Rectal smooth muscle tissue (tissue), 1 donor: ENCODE results near the gene SHC1.

Source experiments
- H3K27ac ChIP-seq: one replicate; pipeline ENCODE4 v1.7.0; 2013; ENCODE audit warnings: low read depth, low read length, inconsistent platforms
- H3K27me3 ChIP-seq: one replicate; pipeline ENCODE4 v1.7.0; 2013; ENCODE audit warnings: low read length; ENCODE audit not compliant: control insufficient read depth, insufficient read depth
- H3K36me3 ChIP-seq: one replicate; pipeline ENCODE4 v1.7.0; 2013; ENCODE audit warnings: low read length; ENCODE audit not compliant: control insufficient read depth, insufficient read depth
- H3K4me1 ChIP-seq: one replicate; pipeline ENCODE4 v1.7.0; 2013; ENCODE audit warnings: low read length; ENCODE audit not compliant: control insufficient read depth, insufficient read depth
- H3K4me3 ChIP-seq: one replicate; pipeline ENCODE4 v1.7.0; 2013; ENCODE audit warnings: low read length
- H3K9ac ChIP-seq: one replicate; pipeline ENCODE4 v1.7.0; 2013; ENCODE audit warnings: low read length

Gene SHC1

DNA sequence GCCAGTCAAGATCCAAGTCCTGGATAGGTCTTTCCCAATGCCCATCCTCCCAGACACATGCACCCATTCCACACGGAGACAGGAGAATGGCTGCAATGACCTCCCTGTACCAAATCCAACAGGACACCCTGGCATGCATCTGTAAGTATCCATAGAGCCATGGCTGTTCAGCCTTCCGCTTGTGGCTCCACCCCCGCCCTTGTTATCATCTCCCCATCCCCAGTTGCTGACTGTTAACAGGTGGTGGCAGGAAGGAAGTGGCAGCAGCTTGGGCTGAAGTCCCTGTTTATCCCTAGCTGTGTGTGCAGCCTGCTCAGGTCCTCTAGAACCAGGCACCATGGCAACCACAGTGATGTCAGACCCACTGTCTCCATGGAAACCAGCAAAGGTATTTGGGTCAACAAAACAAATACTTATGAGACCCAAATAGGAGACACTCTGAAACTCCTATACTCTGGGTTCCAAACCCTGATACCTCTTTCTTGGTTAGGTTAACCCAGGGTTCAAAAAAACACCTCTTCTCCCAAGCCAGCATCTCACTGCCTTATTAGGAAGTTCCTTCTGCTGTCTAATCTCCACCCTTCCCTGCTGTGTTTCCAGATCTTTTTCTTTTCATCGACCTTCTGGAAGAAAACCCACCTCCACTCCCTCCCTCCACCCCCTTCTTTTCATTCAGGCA is 15.4 kb downstream of the SHC1 start:
- Histone ChIP-seq H3K4me1 (peaks cover 25% of the 10 kb centered on the region), H3K27me3 (no peaks in the 10 kb centered on the region), H3K27ac (peak overlapping the region; percentile 87), H3K36me3 (peaks cover 15% of the 10 kb centered on the region), H3K4me3 (peak overlapping the region; percentile 93), H3K9ac (peak overlapping the region; percentile 46)

GRCh38 chr1:154954541-154954940 is 16.0 kb downstream of the SHC1 start:
- H3K4me1 ChIP-seq = peaks cover 25% of the 10 kb centered on the region
- H3K36me3 ChIP-seq = peaks cover 15% of the 10 kb centered on the region
- peak overlapping the region; percentile 93 for H3K4me3 ChIP-seq
- no peak overlapping the region for H3K27ac ChIP-seq
- no peaks in the 10 kb centered on the region for H3K27me3 ChIP-seq
- peak overlapping the region; percentile 0 for H3K9ac ChIP-seq

GRCh38 chr1:154953611-154954038 is 16.9 kb downstream of the SHC1 start:
- Histone ChIP-seq H3K27ac (no peak overlapping the region), H3K4me3 (peak overlapping the region; percentile 30), H3K4me1 (peaks cover 25% of the 10 kb centered on the region), H3K9ac (no peak overlapping the region), H3K36me3 (peaks cover 14% of the 10 kb centered on the region), H3K27me3 (no peaks in the 10 kb centered on the region)

DNA sequence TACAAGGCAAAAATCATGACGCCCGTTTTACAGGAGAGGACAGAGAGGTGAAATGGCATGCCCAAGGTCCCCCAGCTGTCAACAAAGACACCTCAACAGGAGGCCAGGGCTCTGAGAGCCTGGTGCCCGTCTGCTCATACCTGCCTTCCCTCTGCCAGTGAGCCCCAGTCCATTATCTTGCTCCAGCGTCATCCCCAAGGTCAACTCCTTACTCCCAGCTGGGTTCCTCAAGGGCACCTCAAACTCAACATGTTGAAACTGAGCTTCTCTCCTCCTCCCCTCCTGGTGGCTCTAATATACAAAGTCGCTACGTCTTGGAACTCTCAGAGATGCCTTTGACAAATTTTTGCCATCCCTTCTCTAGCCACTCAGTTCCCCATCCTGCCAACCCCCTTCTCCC is 17.9 kb downstream of the SHC1 start:
- Histone ChIP-seq H3K27me3 (no peaks in the 10 kb centered on the region), H3K9ac (no peak overlapping the region), H3K4me3 (peak overlapping the region; percentile 5), H3K4me1 (peaks cover 25% of the 10 kb centered on the region), H3K36me3 (peaks cover 18% of the 10 kb centered on the region), H3K27ac (no peak overlapping the region)

DNA sequence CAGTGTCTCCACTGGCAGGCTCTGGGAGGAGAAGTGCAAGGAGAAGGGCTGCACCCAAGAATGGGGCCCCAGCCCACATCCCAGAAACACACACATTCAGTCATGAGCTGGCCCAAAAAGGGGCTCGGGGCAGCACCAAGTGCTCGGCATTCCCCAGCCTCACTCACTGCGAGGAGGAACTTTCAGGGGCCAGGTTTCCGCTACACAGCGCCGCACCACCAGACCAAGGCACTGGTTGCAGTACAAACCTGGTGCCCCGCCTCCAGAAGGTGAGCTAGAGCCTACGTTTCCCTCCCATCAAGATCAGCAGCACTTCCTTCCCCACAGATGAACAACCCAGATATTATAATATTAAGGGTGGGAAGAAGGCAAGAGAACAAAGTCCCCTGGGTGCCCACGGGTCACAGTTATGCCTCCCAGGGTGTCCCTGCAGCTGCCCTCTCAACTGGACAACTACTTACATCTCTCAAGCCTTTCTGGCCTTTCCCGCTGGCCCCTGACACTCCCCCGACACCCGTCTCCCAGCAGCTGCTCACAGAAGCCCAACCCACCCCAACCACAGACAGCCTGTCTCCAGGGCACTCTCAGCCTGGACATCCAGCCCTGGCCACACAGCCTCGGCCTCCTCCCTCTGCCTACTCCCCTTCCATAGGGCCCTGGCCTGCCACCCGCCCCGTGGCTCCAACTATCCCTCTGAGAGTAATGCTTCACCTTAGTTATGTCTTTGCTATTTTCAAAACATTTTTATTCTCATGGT is 18.5 kb downstream of the SHC1 start:
- Histone ChIP-seq H3K4me3 (no peak overlapping the region), H3K27ac (no peak overlapping the region)

GRCh38 chr1:154948079-154948478 is 22.5 kb downstream of the SHC1 start:
- no peaks in the 10 kb centered on the region for H3K4me1 ChIP-seq
- peaks cover 27% of the 10 kb centered on the region for H3K36me3 ChIP-seq
- H3K27ac ChIP-seq = no peak overlapping the region
- no peak overlapping the region for H3K4me3 ChIP-seq
- no peak overlapping the region for H3K9ac ChIP-seq
- H3K27me3 ChIP-seq = no peaks in the 10 kb centered on the region

More for the DNA sequence above, 18.5 kb downstream of the SHC1 start:
- peaks cover 23% of the 10 kb centered on the region for H3K36me3 ChIP-seq
- H3K4me1 ChIP-seq = peaks cover 23% of the 10 kb centered on the region
- H3K9ac ChIP-seq = no peak overlapping the region
- no peaks in the 10 kb centered on the region for H3K27me3 ChIP-seq

DNA sequence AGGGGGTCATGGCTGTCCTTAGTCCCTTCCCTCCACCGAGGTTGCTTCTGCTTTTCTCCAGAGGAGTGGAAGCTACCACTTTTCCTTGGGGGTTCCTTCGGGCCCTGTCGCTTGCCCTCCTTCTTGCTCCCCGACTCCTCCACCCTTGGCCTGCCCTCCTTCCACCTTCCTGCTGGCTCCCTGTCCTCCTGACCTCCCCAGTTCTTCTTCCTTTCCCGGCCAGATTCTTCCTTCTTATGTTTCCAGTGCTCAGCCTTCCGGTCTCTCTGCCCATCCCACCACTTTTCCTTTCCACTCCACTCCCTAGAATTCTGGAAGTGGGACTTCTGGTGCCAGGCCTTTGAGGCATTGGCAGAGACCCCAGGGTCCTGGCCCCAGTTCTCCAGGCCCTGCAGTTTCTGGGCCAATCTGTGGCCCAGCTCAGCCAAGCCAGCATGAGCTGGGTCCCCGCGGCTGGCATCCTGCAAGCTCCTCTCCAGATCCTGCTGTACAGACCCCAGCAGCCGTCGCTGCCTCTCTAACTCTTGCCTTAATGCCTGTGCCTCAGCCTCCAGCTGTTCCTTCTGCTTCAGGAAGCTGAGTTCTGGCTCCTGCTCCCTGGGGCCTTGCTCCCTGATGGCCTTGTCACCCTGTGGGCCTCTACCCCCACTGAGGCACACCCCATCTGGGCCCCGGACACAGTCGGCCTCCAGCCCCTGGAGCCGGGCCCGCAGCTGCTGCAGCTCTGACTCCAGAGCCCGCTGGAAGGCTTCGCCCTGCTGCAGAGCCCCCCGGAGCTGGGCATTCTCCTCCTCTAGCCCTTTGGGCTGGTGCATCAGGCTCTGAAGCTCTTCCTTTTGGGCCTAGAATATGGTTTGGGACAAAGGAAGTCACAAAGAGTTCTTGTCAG is 24.3 kb downstream of the SHC1 start:
- Histone ChIP-seq H3K4me3 (no peak overlapping the region), H3K9ac (no peak overlapping the region), H3K27ac (no peak overlapping the region), H3K27me3 (no peaks in the 10 kb centered on the region), H3K36me3 (peaks cover 24% of the 10 kb centered on the region), H3K4me1 (no peaks in the 10 kb centered on the region)

GRCh38 chr1:154945160-154945961 is 25.2 kb downstream of the SHC1 start:
- Histone ChIP-seq H3K27me3 (no peaks in the 10 kb centered on the region), H3K9ac (no peak overlapping the region), H3K36me3 (peaks cover 17% of the 10 kb centered on the region), H3K4me1 (no peaks in the 10 kb centered on the region), H3K27ac (no peak overlapping the region), H3K4me3 (no peak overlapping the region)

DNA sequence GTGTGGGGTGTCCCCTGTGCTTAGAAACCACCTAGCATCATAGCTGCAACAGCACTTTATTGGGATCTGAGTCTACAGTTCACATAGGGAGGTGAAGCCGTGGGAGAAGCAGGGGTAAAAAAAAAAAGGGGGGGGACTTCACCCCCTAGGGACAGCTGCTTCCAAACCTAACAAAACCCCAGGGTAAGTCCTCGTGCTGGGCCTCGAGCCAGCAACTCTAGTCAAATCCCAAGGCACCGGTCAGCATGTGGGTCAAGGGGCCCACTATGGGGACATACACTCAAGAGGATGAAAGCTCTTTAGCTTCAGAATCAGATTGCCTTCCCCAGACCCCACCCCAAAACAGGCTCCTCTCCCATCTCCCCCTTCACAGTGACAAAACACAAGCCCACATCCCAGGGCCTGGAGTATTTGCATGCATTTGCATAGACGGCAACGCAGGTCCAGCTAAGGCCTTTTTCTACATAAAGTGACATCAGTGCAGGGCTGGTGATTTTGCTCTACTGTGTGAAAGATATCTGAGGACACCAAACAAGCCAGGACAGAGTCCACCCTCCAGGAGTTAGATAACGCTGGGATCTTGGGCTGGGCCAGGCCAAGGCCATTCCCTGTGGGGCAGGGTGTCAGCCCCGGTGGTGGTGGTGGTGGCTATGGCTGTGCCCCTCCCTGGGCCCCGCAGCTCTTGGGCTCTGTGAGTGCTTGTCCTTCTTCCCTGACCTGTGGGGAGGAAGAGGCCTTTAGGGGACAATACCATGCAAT is 26.0 kb downstream of the SHC1 start:
- H3K27me3 ChIP-seq = no peaks in the 10 kb centered on the region
- H3K36me3 ChIP-seq = peaks cover 17% of the 10 kb centered on the region
- H3K27ac ChIP-seq = no peak overlapping the region
- no peak overlapping the region for H3K9ac ChIP-seq
- H3K4me3 ChIP-seq = no peak overlapping the region
- no peaks in the 10 kb centered on the region for H3K4me1 ChIP-seq

DNA sequence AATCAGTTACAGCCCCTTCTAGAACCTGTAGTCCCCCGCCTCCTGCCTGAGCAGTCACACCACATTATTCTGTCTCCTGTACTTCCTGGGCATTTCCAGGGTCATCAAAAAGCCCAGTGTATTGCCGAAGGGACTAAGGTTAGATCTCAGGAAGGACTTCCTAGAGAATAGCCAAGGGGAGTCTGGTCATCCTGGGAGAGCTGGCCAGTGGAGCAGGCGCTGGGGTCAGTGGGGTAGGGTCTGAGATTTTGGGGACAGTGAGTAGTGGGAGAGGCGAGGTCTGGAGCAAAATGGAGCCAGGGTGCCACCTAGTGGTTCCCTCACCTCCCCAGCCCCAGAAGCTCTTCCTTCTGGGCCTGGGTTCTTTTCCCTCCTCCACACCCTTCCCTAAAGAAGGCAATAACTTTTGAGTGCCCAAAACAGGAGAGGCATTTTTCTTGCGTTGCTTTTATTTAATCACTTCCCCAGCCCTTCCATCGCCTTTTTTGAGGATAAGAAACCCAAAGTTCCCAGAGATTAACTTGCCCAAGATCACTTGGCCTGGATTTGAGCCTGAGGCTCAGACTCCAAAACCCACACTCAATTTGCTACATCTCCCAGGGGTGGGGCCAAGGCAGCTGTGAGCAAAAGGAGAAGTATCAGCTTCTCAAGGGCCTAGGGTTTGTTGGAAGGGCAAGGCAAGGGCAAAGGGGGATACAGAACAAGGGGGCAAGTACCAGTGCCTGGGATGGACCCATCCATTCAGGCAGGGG is 26.7 kb downstream of the SHC1 start:
- Histone ChIP-seq H3K4me1 (no peaks in the 10 kb centered on the region), H3K36me3 (peaks cover 17% of the 10 kb centered on the region), H3K4me3 (no peak overlapping the region), H3K27me3 (no peaks in the 10 kb centered on the region), H3K9ac (no peak overlapping the region), H3K27ac (no peak overlapping the region)
